Loucy (cell line): Measurements from ENCODE around the gene CCL23.

Source experiments
- H2AFZ ChIP-seq: fragments of 200-600 bp; sonication (generic); 2 replicates; pipeline ENCODE4 v1.6.0; 2016; ENCODE audit warnings: antibody characterized with exemption, mild to moderate bottlenecking, low read length, moderate library complexity
- H3F3A ChIP-seq: fragments of 200-600 bp; 2 replicates; pipeline ENCODE4 v1.6.0; 2016; ENCODE audit warnings: antibody characterized with exemption, low read depth, mild to moderate bottlenecking
- H3K27me3 ChIP-seq: fragments of 200-600 bp; sonication (generic); 2 replicates; pipeline ENCODE4 v1.6.1; 2014; ENCODE audit warnings: low read length, mild to moderate bottlenecking; ENCODE audit not compliant: insufficient read depth, poor library complexity, severe bottlenecking
- H3K36me3 ChIP-seq: fragments of 200-600 bp; sonication (generic); 2 replicates; pipeline ENCODE4 v1.6.1; 2016; ENCODE audit warnings: low read length; ENCODE audit not compliant: insufficient read depth
- H3K4me1 ChIP-seq: fragments of 200-600 bp; sonication (generic); 2 replicates; pipeline ENCODE4 v1.5.1; 2014; ENCODE audit warnings: low read length, mild to moderate bottlenecking; ENCODE audit not compliant: insufficient read depth, poor library complexity, severe bottlenecking
- H3K4me2 ChIP-seq: fragments of 200-600 bp; sonication (generic); 2 replicates; pipeline ENCODE4 v1.6.0; 2014; ENCODE audit warnings: antibody characterized with exemption, low read length, low read depth, mild to moderate bottlenecking; ENCODE audit not compliant: poor library complexity, severe bottlenecking
- H3K4me3 ChIP-seq: fragments of 200-600 bp; sonication (generic); 2 replicates; pipeline ENCODE4 v1.5.1; 2014; ENCODE audit warnings: low read length, mild to moderate bottlenecking, mixed read lengths; ENCODE audit not compliant: poor library complexity, severe bottlenecking
- H3K79me2 ChIP-seq: fragments of 200-600 bp; sonication (generic); 2 replicates; pipeline ENCODE4 v1.6.1; 2014; ENCODE audit warnings: low read length; ENCODE audit not compliant: insufficient read depth
- H3K9ac ChIP-seq: fragments of 200-600 bp; sonication (generic); 2 replicates; pipeline ENCODE4 v1.6.0; 2014; ENCODE audit warnings: mild to moderate bottlenecking, low read depth, low read length, moderate library complexity; ENCODE audit not compliant: poor library complexity, severe bottlenecking
- H3K9me2 ChIP-seq: fragments of 200-600 bp; sonication (generic); replicated peaks from 2 replicates; pipeline ENCODE4 v1.6.1; 2016; ENCODE audit warnings: low read depth, low read length, mixed read lengths
- H3K9me3 ChIP-seq: fragments of 200-600 bp; sonication (generic); 2 replicates; pipeline ENCODE4 v1.6.1; 2014; ENCODE audit warnings: mild to moderate bottlenecking, antibody characterized with exemption, low read length, low read depth; ENCODE audit not compliant: insufficient read depth
- H4K20me1 ChIP-seq: fragments of 200-600 bp; sonication (generic); 2 replicates; pipeline ENCODE4 v1.6.0; 2014; ENCODE audit warnings: antibody characterized with exemption, low read length, mild to moderate bottlenecking; ENCODE audit not compliant: insufficient read depth, poor library complexity, severe bottlenecking
- CTCF ChIP-seq: fragments of 200-600 bp; sonication (generic); conservative IDR thresholded peaks from 2 replicates; pipeline ENCODE4 v1.5.1; 2014; ENCODE audit warnings: mild to moderate bottlenecking, antibody characterized with exemption, low read length
- EZH2phosphoT487 ChIP-seq: fragments of 200-600 bp; IDR thresholded peaks from 2 replicates; pipeline ENCODE4 v1.6.1; 2018; ENCODE audit warnings: antibody characterized with exemption, mild to moderate bottlenecking, moderate library complexity, borderline replicate concordance

CCL23 gene

GRCh38 chr17:35972066-35972465 lies 45.7 kb downstream of the CCL23 start:
- Histone ChIP-seq H3K36me3 (no peaks in the 10 kb centered on the region), H3K9ac (no peak overlapping the region), H3K9me3 (no peaks in the 10 kb centered on the region), H2AFZ (no peak overlapping the region), H3F3A (no peaks in the 10 kb centered on the region), H3K4me1 (no peaks in the 10 kb centered on the region), H3K27me3 (no peaks in the 10 kb centered on the region), H4K20me1 (no peaks in the 10 kb centered on the region), H3K9me2 (no peaks in the 10 kb centered on the region), H3K4me3 (no peak overlapping the region), H3K4me2 (no peak overlapping the region), H3K79me2 (no peaks in the 10 kb centered on the region)
- TF ChIP-seq EZH2phosphoT487 (no peak), CTCF (no peak)

- Histone ChIP-seq H3K36me3 (no peaks in the 10 kb centered on the region), H3K4me1 (no peaks in the 10 kb centered on the region), H4K20me1 (no peaks in the 10 kb centered on the region), H3K4me3 (no peak overlapping the region), H3K9ac (no peak overlapping the region), H3K27me3 (no peaks in the 10 kb centered on the region), H3F3A (no peaks in the 10 kb centered on the region), H3K9me3 (no peaks in the 10 kb centered on the region), H3K9me2 (no peaks in the 10 kb centered on the region), H3K79me2 (no peaks in the 10 kb centered on the region), H2AFZ (no peak overlapping the region), H3K4me2 (no peak overlapping the region)
- TF ChIP-seq CTCF (peak; percentile 79), EZH2phosphoT487 (no peak)
These were observed 48.0 kb downstream of the CCL23 start for GRCh38 chr17:35969558-35970380.

- Histone ChIP-seq H3F3A (no peaks in the 10 kb centered on the region), H3K9me3 (no peaks in the 10 kb centered on the region), H4K20me1 (no peaks in the 10 kb centered on the region), H3K27me3 (no peaks in the 10 kb centered on the region), H3K79me2 (no peaks in the 10 kb centered on the region), H3K36me3 (no peaks in the 10 kb centered on the region), H2AFZ (no peak overlapping the region; the same call in 1 of the 2 replicates), H3K9me2 (no peaks in the 10 kb centered on the region), H3K9ac (no peak overlapping the region), H3K4me1 (no peaks in the 10 kb centered on the region), H3K4me3 (no peak overlapping the region), H3K4me2 (no peak overlapping the region)
- TF ChIP-seq EZH2phosphoT487 (no peak), CTCF (no peak)
These were observed 49.2 kb downstream of the CCL23 start for GRCh38 chr17:35968520-35969054.
